GM12878 (cell line): Measurements from ENCODE around the gene BMPR1B. TPM values are rescaled to one million over a fixed set of nuclear protein-coding genes. Genes with fewer than 3 reads are reported as not detected.

Experiments used
- ATAC-seq: fragments of 200-7000 bp; cut with Tn5 transposase; 3 replicates; pipeline ENCODE4 v1.9.1; 2020; ENCODE audit warnings: mild to moderate bottlenecking, moderate library complexity
- BruUV-seq: library from RNA; stranded (reverse); fragments of 400-500 nt; replicated peaks from 2 replicates; lab custom pipeline; 2021; lab: Mats Ljungman, UMichigan
- CTCF ChIA-PET: fragments of 300-600 bp; sonication (Branson Sonifier 250); formaldehyde crosslinking; extraction: SDS; loops from one replicate; lab custom pipeline; 2021; ENCODE audit warnings: inconsistent platforms; lab: Yijun Ruan, JAX
- POLR2A ChIA-PET: fragments of 350-600 bp; formaldehyde crosslinking; extraction: SDS; loops from one replicate; lab custom pipeline; 2021; ENCODE audit warnings: inconsistent platforms; lab: Charles Lee
- RAD21 ChIA-PET: fragments of 300-600 bp; sonication (Branson Sonifier 250); formaldehyde crosslinking; loops from one replicate; lab custom pipeline; 2023; ENCODE audit warnings: antibody characterized with exemption; ENCODE audit not compliant: unreplicated experiment; lab: Charles Lee
- SMC1A ChIA-PET: fragments of 300-600 bp; sonication (Branson Sonifier 250); formaldehyde crosslinking; loops from one replicate; lab custom pipeline; 2023; ENCODE audit not compliant: unreplicated experiment, uncharacterized antibody; lab: Charles Lee
- DNase-seq: peaks from one replicate; pipeline ENCODE4 v3.0.0-alpha.2; 2011; ENCODE audit warnings: low read depth, low spot score
- FAIRE-seq: peaks from 3 replicates; lab custom pipeline; 2011; peaks lifted over from hg19 to GRCh38; lab: Jason Lieb, UNC
- H2AFZ ChIP-seq: 2 replicates; pipeline ENCODE4 v1.6.0; 2011; ENCODE audit warnings: low read depth, low read length, control low read depth; ENCODE audit not compliant: control insufficient read depth
- H3K27ac ChIP-seq: 2 replicates; pipeline ENCODE4 v1.5.1; 2011; ENCODE audit warnings: control low read depth; ENCODE audit not compliant: control insufficient read depth, insufficient read depth
- H3K27me3 ChIP-seq, 2 experiments: replicated peaks in 1 of 2; 2 replicates each; pipeline versions ENCODE4 v1.6.0 to v1.6.1; 2011; ENCODE audit warnings: low read length in 1 of 2; ENCODE audit not compliant: control insufficient read depth in 2 of 2, insufficient read depth in 2 of 2
- H3K36me3 ChIP-seq, 2 experiments: 2 replicates each; pipeline ENCODE4 v1.5.1; 2011; ENCODE audit warnings: low read length in 1 of 2; ENCODE audit not compliant: control insufficient read depth in 2 of 2, insufficient read depth in 2 of 2
- H3K4me1 ChIP-seq: 2 replicates; pipeline ENCODE4 v1.6.1; 2011; ENCODE audit warnings: mild to moderate bottlenecking, low read length, moderate library complexity, mixed read lengths; ENCODE audit not compliant: control insufficient read depth, insufficient read depth
- H3K4me2 ChIP-seq: 2 replicates; pipeline ENCODE4 v1.6.0; 2011; ENCODE audit warnings: control low read depth; ENCODE audit not compliant: control insufficient read depth, insufficient read depth
- H3K4me3 ChIP-seq: fragments of 200-600 bp; sonication (generic); 2 replicates; pipeline ENCODE4 v1.5.1; 2016
- H3K79me2 ChIP-seq: 2 replicates; pipeline ENCODE4 v1.6.0; 2011; ENCODE audit warnings: low read length; ENCODE audit not compliant: control insufficient read depth, insufficient read depth
- H3K9ac ChIP-seq: 2 replicates; pipeline ENCODE4 v1.8.0; 2011; ENCODE audit warnings: low read length, control low read depth, mixed read lengths; ENCODE audit not compliant: control insufficient read depth, insufficient read depth
- H3K9me3 ChIP-seq: replicated peaks from 3 replicates; pipeline ENCODE4 v1.5.1; 2011; ENCODE audit warnings: mild to moderate bottlenecking, low read length; ENCODE audit not compliant: control insufficient read depth, insufficient read depth
- H4K20me1 ChIP-seq: 2 replicates; pipeline ENCODE4 v1.6.0; 2011; ENCODE audit not compliant: control insufficient read depth, insufficient read depth
- CBX5 ChIP-seq: sonication (generic); IDR thresholded peaks from 2 replicates; pipeline ENCODE4 v1.6.1; 2016; ENCODE audit warnings: low read depth, moderate library complexity, mild to moderate bottlenecking, inconsistent platforms
- CHD1 ChIP-seq: IDR thresholded peaks from 2 replicates; pipeline ENCODE4 v1.6.1; 2012; ENCODE audit warnings: low read depth, low read length, improper control_type of control experiment
- EP300 ChIP-seq, 2 experiments: fragments of 150-350 bp in 1 of 2; IDR thresholded peaks; 2 replicates each; pipeline ENCODE4 v1.6.1; 2011 to 2012; ENCODE audit warnings: low read depth in 2 of 2, low read length in 2 of 2, borderline replicate concordance in 1 of 2, improper control_type of control experiment in 1 of 2, inconsistent platforms in 1 of 2; ENCODE audit not compliant: control insufficient read depth in 1 of 2
- NFYA ChIP-seq: IDR thresholded peaks from 2 replicates; pipeline ENCODE4 v1.6.1; 2011; ENCODE audit warnings: low read depth, mild to moderate bottlenecking, low read length, improper control_type of control experiment, borderline replicate concordance
- POLR2AphosphoS2 ChIP-seq: IDR thresholded peaks from 2 replicates; pipeline ENCODE4 v1.6.1; 2011; ENCODE audit warnings: low read depth, mild to moderate bottlenecking, low read length, improper control_type of control experiment, moderate library complexity
- whole genome bisulfite sequencing: methylation state at CpG from one replicate; pipeline ENCODE4 v1.1.6; 2016; ENCODE audit warnings: low lambda C conversion rate; ENCODE audit not compliant: insufficient replicate concordance, insufficient coverage; ENCODE audit errors: missing lambda C conversion rate; 5-methylcytosine and 5-hydroxymethylcytosine counted together
- in situ Hi-C: fragments of 300-500 bp; cut with MboI; formaldehyde crosslinking; loops from 9 replicates; pipeline ENCODE4 v1.14.3; 2018; ENCODE audit warnings: mixed read lengths
- intact Hi-C: fragments of 100-400 bp; cut with micrococcal nuclease; formaldehyde crosslinking; loops from one replicate; pipeline ENCODE4 v1.14.2; 2022; ENCODE audit not compliant: unreplicated experiment
- polyA plus RNA-seq, 11 experiments: library from polyadenylated mRNA; depleted of rRNA in 4 of 11; unstranded in 6 of 11; stranded (reverse) in 5 of 11; fragments of >200 nt; fragmentation: Nextera tagmentation in 4 of 11; fragmentation: Illumina TruSeq in 1 of 11; extraction: Ambion mirVana in 4 of 11; extraction: Trizol in 1 of 11; gene quantifications; 1 replicate in 1 of 11; 2 replicates in 10 of 11; pipeline versions ENCODE4 v1.2.1 to v1.2.3, GENCODE V29; 2011 to 2016; ENCODE audit warnings: inconsistent platforms in 2 of 11, missing spikeins in 2 of 11, low read depth in 1 of 11
- total RNA-seq, 4 experiments: library from RNA; depleted of rRNA in 3 of 4; stranded (reverse); fragments of >200 nt in 3 of 4; fragmentation: Illumina TruSeq in 1 of 4; extraction: Trizol in 1 of 4; gene quantifications; 2 replicates each; pipeline versions ENCODE4 v1.2.1 to v1.2.3, GENCODE V29; 2013 to 2021
- TF ChIP-seq, protein P1 (sequence below): IDR thresholded peaks from 2 replicates; pipeline ENCODE4 v1.6.1; 2011; ENCODE audit warnings: low read depth, low read length, improper control_type of control experiment, borderline replicate concordance

Gene BMPR1B
- total and polyA plus RNA-seq, 10 of the 15 experiments (the other 5 are each of a cell fraction or from before 2014, with no cell fraction given) = not detected

DNA sequence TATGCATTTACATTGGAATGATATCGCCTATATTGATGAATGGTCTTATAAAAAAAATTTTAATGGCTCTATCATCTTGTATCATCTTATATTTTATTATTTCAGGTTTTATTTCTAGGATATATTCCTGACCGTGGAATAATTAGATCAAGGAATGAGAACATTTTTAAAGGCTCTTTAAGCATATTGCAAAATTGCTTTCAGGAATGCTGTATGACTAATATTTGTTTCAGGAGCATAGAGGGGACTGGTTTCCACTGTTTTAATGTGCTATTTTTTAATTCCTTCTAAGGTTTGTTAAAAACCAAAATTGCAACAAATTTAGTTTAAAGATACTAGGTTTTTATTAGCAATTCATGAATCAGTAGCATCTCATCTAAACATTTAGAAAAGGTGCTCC lies 120.2 kb downstream of the BMPR1B start:
- no peaks in the 10 kb centered on the region for H3K9me3 ChIP-seq
- ChIA-PET POLR2A (interaction anchor here (0.7 kb wide), 1 partner anchor 76 kb away, joined by 4 read pairs; no protein-coding TSS in a partner anchor), SMC1A (no interaction called here), RAD21 (no interaction called here), CTCF (no interaction called here)
- no peak overlapping the region for H3K4me2 ChIP-seq
- no peak for ATAC-seq
- no peak overlapping the region for H3K4me3 ChIP-seq
- H3K9ac ChIP-seq = no peak overlapping the region
- no peak overlapping the region for H3K27ac ChIP-seq
- in situ Hi-C loops = no loop called here
- no peaks in the 10 kb centered on the region for H3K36me3 ChIP-seq
- H3K27me3 ChIP-seq = no peaks in the 10 kb centered on the region
- H3K79me2 ChIP-seq = no peaks in the 10 kb centered on the region
- BruUV-seq = no TSS peak
- no peaks in the 10 kb centered on the region for H4K20me1 ChIP-seq
- H2AFZ ChIP-seq = no peak overlapping the region
- no peak for DNase-seq
- WGBS = 17% methylated on average over 2 of the region's 2 CpGs
- TF ChIP-seq EP300 (IDR thresholded peaks at IDR 0.05; ENCODE audit: borderline replicate concordance in 1 of 2, control insufficient read depth in 1 of 2, low read depth in 2 of 2, low read length in 2 of 2) = no peak
- no peaks in the 10 kb centered on the region for H3K4me1 ChIP-seq
- intact Hi-C loops = no loop called here
- FAIRE-seq = no peak

DNA sequence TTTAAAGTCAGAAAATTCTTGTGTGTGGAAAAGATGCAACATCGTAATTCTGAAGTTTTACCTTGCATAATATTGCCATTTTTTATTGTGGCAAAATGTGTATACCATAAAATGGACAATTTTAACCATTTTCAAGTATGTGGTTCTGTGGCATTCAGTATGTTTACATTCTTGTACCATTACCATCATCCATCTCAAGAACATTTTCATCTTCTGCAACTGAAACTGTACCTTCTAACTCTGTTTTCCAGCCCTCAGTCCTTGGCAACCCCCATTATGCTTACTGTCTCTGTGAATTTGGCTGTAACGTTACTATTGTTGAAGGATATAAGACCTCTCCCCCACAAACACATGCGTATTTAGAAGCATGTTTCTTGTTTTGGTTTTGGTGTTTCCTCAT lies 123.2 kb downstream of the BMPR1B start:
- ATAC-seq = no peak
- no peaks in the 10 kb centered on the region for H3K27me3 ChIP-seq
- H3K9me3 ChIP-seq = no peaks in the 10 kb centered on the region
- TF ChIP-seq CBX5 = no peak
- TF ChIP-seq CHD1 = no peak
- TF ChIP-seq POLR2AphosphoS2 = no peak
- TF ChIP-seq, protein P1, sequence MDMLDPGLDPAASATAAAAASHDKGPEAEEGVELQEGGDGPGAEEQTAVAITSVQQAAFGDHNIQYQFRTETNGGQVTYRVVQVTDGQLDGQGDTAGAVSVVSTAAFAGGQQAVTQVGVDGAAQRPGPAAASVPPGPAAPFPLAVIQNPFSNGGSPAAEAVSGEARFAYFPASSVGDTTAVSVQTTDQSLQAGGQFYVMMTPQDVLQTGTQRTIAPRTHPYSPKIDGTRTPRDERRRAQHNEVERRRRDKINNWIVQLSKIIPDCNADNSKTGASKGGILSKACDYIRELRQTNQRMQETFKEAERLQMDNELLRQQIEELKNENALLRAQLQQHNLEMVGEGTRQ = no peak
- no peak for TF ChIP-seq NFYA
- ChIA-PET POLR2A (interaction anchor here (0.7 kb wide), 2 partner anchors 410 to 659 kb away, joined by 3 read pairs; no protein-coding TSS in a partner anchor), CTCF (no interaction called here), RAD21 (no interaction called here), SMC1A (interaction anchor here (0.6 kb wide), 1 partner anchor 14 kb away, joined by 3 read pairs; no protein-coding TSS in a partner anchor)
- no peak for DNase-seq
- FAIRE-seq = no peak
- H3K9ac ChIP-seq = no peak overlapping the region
- no peak overlapping the region for H3K4me3 ChIP-seq
- H3K4me1 ChIP-seq = no peaks in the 10 kb centered on the region
- no peak overlapping the region for H3K4me2 ChIP-seq
- H2AFZ ChIP-seq = no peak overlapping the region
- H3K36me3 ChIP-seq = no peaks in the 10 kb centered on the region
- WGBS = 32% methylated on average over 3 of the region's 3 CpGs
- no peak overlapping the region for H3K27ac ChIP-seq
- in situ Hi-C loops = no loop called here
- no TSS peak for BruUV-seq
- no peaks in the 10 kb centered on the region for H4K20me1 ChIP-seq
- intact Hi-C loops = no loop called here
- H3K79me2 ChIP-seq = no peaks in the 10 kb centered on the region
